GM12891 (cell line): ENCODE measurements around the gene CA5A.

Experiments
- DNase-seq: peaks from one replicate; pipeline ENCODE4 v3.0.0; 2011; ENCODE audit warnings: low spot score; ENCODE audit not compliant: insufficient read length
- FAIRE-seq: peaks from 2 replicates; lab custom pipeline; 2011; peaks lifted over from hg19 to GRCh38; lab: Jason Lieb, UNC
- PAX5 ChIP-seq: IDR thresholded peaks from 2 replicates; pipeline ENCODE4 v1.6.1; 2011; ENCODE audit warnings: low read length, moderate library complexity, mild to moderate bottlenecking; ENCODE audit not compliant: insufficient read depth, severe bottlenecking
- POLR2A ChIP-seq: IDR thresholded peaks from 2 replicates; pipeline ENCODE4 v1.6.1; 2011; ENCODE audit warnings: low read depth, low read length, control low read depth
- POLR2AphosphoS5 ChIP-seq: IDR thresholded peaks from 2 replicates; pipeline ENCODE4 v1.6.1; 2011; ENCODE audit warnings: low read depth, low read length, control low read depth
- POU2F2 ChIP-seq: IDR thresholded peaks from 2 replicates; pipeline ENCODE4 v1.6.1; 2011; ENCODE audit warnings: low read depth, mild to moderate bottlenecking, control low read depth, low read length, moderate library complexity
- SPI1 ChIP-seq: IDR thresholded peaks from 2 replicates; pipeline ENCODE4 v1.6.1; 2011; ENCODE audit warnings: low read depth, low read length, control low read depth
- TAF1 ChIP-seq: IDR thresholded peaks from 2 replicates; pipeline ENCODE4 v1.6.1; 2011; ENCODE audit warnings: low read depth, low read length, control low read depth

The CA5A gene

DNA sequence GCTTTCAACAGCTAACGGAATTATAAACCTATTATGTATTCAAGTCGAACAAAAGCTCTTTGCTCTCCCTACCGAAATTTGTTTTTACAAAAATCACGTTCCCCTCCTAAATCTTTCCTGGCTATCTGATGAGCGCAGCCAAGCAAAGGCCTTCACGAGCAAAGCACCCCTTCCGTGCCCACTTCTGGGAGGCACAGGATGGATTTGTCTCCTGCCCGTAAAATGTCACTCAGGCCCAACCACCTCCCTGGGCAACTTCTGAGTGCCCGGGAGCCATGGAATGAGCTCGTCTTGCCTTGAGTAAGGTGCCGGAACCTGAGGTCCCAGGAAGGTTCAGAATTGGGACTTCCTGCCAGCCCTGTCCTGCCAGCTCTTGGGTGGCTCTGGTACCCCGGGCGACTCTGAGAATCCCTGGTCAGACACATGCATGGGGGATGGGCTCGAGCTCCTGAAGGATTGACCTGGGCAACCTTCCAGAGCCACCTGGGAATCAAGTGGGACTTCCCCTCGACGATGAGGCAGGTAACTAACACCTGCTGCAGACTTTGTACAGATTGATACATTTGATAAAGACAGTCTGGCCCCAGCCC is 86.8 kb downstream of the CA5A start:
- TF ChIP-seq POU2F2 (no peak), POLR2AphosphoS5 (no peak), TAF1 (no peak), POLR2A (no peak), SPI1 (no peak), PAX5 (no peak)
- DNase-seq = no peak
- FAIRE-seq = no peak

DNA sequence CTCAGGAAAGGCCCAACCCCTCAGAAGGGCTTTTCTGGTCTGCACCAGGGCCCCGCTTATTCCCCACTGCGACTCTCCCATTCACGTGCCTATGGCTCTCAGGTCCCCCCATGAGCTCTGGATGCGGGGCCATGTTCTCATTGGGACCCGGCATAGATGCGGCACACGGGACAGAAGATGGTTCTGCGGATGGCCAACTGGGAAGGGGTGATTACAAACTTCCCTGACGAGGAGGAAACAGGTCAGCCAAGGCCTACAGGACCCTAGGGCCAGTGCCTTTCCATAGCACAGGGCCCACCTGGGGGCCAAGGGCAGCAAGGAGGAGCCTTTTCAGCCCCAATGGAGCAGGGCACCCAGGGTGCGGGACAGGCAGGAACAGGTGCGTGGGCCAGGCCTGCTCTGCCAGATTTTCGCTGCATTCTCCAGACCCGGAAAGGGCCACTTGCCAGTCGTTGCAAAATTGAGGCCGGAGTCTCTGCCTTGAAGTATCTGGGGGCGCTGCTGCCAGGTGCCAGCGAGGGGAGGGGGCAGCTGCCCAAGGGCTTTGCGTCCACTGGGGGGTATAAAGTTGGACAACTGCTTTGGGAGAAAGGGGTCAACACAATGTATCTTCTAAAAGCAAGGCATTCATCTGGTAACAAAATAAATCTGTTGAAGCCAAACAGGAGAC is 87.5 kb downstream of the CA5A start:
- FAIRE-seq (no peak), DNase-seq (no peak)
- TF ChIP-seq PAX5 (no peak), POLR2A (no peak), SPI1 (no peak), POLR2AphosphoS5 (no peak), POU2F2 (no peak), TAF1 (no peak)

DNA sequence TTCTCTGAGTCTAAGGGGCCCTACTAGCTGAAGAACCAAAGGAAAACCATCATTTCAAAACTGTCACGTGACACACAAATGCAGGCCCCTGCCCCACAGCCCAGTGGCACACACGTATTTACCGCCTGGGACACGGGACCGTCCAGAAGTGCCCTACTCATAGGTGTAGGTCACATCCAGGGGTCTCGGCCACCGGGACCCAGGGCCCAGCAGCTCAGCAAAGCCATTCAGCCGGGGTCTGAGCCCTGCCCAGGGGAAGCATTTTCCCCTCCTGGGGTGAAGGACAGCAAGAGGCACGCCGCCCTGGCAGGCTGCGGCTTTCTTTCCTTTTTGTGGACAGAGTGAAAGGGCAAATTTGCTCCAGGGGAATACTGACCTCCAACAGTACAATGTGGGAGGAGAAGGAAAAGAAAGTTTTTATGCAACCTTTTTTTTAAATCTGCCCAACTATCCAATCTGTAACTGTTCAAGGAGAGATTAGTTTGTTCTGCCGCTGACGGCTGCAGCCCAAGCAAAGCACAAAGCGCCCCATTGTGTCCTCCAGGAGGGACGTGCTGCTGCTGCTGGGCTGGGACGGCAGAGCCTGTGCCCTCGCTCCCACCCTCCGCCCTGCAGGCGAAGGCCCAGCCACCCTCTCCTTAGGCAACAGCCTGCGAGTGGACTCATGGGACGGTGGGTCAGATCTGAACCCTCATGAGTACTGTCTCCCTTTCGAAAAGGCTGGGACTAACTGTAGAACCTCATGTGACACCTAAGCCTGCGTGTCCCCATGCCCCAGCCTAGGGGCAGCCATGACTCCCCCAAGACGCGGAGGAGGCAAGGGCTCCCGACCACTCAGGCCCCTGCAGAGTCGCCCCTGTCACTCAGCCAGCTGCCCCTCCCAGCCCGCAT is 88.3 kb downstream of the CA5A start:
- no peak for FAIRE-seq

GRCh38 chr16:87847467-87847784 is 88.9 kb downstream of the CA5A start:
- DNase-seq (no peak), FAIRE-seq (no peak)
- TF ChIP-seq POU2F2 = no peak
- no peak for TF ChIP-seq SPI1
- TF ChIP-seq POLR2A = no peak
- no peak for TF ChIP-seq PAX5
- TF ChIP-seq TAF1 = no peak
- TF ChIP-seq POLR2AphosphoS5 = no peak

More for the DNA sequence above, 88.3 kb downstream of the CA5A start:
- no peak for TF ChIP-seq SPI1
- no peak for TF ChIP-seq POLR2A
- no peak for TF ChIP-seq TAF1
- TF ChIP-seq POLR2AphosphoS5 = no peak
- TF ChIP-seq POU2F2 = no peak
- no peak for TF ChIP-seq PAX5
- DNase-seq = no peak

GRCh38 chr16:87846705-87847466 is 89.4 kb downstream of the CA5A start:
- FAIRE-seq (no peak), DNase-seq (no peak)

DNA sequence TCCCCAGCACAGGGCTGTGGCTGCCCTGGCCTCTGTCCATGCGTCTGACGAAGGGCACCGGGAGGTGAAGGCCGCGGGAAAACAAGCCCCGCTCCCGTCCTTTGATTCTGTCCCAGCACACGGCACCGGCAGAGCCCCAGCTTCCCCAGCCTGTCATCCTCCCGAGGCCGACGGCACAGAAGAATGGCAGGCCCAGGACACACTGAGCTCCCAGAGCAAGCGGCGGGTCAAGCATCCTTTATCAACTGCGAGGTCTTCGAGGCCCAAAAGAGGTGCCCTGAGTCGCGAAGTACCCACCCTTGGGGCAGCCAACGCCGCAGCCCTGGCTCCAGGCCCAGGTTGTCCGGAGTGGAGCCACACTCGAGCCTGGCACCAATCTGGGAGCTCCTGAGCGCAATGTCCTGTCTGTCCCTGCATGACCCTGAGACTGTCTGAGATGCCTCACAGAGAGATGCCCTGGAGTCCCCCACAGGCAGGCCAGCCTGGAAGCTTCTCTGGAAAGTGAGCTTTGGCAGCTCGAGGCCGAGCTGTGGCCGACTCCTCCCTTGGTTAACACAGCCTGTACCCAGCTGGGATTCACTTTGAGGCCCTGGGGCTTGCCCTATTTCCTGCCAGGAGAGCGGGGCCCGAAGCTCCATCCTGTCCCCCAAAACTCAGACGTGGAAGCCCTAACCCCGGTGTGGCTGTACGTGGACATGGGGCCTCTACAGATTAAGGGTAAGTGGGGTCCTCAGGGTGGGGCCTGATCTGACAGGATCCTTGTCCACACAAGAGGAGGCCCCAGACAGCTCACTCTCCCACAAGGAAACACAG is 90.3 kb downstream of the CA5A start:
- TF ChIP-seq PAX5 (no peak), POU2F2 (no peak), SPI1 (no peak), TAF1 (no peak)
- DNase-seq (no peak), FAIRE-seq (no peak)

More at GRCh38 chr16:87846705-87847466, 89.4 kb downstream of the CA5A start:
- no peak for TF ChIP-seq PAX5
- TF ChIP-seq SPI1 = no peak
- no peak for TF ChIP-seq POLR2AphosphoS5
- no peak for TF ChIP-seq TAF1
- no peak for TF ChIP-seq POLR2A
- TF ChIP-seq POU2F2 = no peak

- DNase-seq (no peak), FAIRE-seq (no peak)
- TF ChIP-seq POLR2AphosphoS5 (no peak), POU2F2 (no peak), SPI1 (no peak), TAF1 (no peak), PAX5 (no peak), POLR2A (no peak)
These were observed 91.1 kb downstream of the CA5A start for GRCh38 chr16:87845213-87845612.

GRCh38 chr16:87844809-87845208 is 91.5 kb downstream of the CA5A start:
- DNase-seq = no peak
- no peak for FAIRE-seq
- TF ChIP-seq POLR2A = no peak
